ENCODE data around the gene CEP72. TPM values are rescaled to one million over a fixed set of nuclear protein-coding genes. Genes with fewer than 3 reads are reported as not detected.

The CEP72 gene
- total and polyA plus RNA-seq, 2 of the 13 experiments (the other 11 are each of a cell fraction or from before 2014, with no cell fraction given) = 3.4 to 9.4 TPM

DNA sequence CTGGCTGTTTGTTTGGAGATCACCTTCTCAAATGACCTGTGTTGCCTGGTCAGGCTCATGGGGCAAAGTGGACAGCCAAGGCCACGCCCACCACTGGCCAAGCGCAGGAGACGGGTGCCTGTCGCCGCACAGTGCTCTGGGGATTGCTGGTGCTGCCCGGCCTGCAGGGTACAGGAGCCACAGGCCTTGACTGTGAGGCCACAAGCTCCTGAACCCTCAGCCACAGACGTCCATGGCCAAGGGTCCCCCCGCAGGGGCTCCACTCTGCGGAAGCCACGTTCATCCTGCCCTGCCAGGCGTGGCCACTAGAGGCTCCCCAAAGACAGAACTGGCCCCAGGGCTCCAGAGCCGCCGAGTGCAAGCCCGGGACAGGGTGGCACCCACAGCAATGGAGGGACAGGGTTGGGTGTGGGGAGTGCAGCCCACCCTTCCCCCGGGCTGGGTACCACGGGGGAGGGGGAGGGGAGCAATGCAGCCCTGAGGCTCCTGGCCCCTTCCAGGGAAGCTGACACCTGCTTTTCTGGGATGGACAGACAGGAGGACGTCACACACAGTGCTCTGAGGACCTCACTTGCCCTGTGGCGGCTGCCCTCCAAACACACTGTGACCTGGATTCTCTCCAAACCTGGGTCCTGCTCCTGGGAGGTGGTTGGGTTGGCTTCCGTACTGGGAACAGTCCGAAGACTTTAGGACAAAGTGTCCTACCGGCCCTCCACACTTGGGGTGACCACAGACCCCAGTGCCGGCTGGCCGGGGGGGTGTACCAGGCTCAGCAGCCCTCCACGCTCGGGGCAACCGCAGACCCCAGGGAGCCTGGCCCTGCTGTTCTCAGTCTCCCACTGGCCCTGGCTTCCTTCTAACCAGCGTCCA lies 59.6 kb downstream of the CEP72 start (continued):
- TF ChIP-seq ZNF296 (CRISPR knock-in tag; conservative IDR thresholded peaks at IDR 0.05) (peak; percentile 90; the same call in 1 of the 2 replicates), ZNF761 (CRISPR knock-in tag; conservative IDR thresholded peaks at IDR 0.05) (peak; percentile 42), HNRNPL (IDR thresholded peaks at IDR 0.05; ENCODE audit: low read depth, low read length) (peak; percentile 67; the same call in 1 of the 2 replicates), GTF2F1 (IDR thresholded peaks at IDR 0.05; ENCODE audit: low read length) (no peak), ZNF343 (CRISPR knock-in tag; IDR thresholded peaks at IDR 0.05) (peak; percentile 76; the same call in 1 of the 2 replicates), ZSCAN25 (CRISPR knock-in tag; IDR thresholded peaks at IDR 0.05) (0 out of 2 replicates have a peak, but pooled peaks have one; percentile 42), ARID4A (CRISPR knock-in tag; IDR thresholded peaks at IDR 0.05; ENCODE audit: borderline replicate concordance) (peak; percentile 51; the same call in 1 of the 2 replicates), AGO2 (optimal IDR thresholded peaks at IDR 0.05; ENCODE audit: low read depth, low read length) (peak; percentile 76), ELF1 (CRISPR knock-in tag; IDR thresholded peaks at IDR 0.05) (0 out of 2 replicates have a peak, but pooled peaks have one; percentile 37), ZNF891 (CRISPR knock-in tag; IDR thresholded peaks at IDR 0.05) (peak; percentile 40; the same call in 1 of the 2 replicates), ZNF383 (CRISPR knock-in tag; IDR thresholded peaks at IDR 0.05; ENCODE audit: borderline replicate concordance) (peak; percentile 66; the same call in 1 of the 2 replicates), ZNF34 (CRISPR knock-in tag; IDR thresholded peaks at IDR 0.05; ENCODE audit: borderline replicate concordance) (0 out of 2 replicates have a peak, but pooled peaks have one; percentile 27)
- TF ChIP-seq, protein P1, sequence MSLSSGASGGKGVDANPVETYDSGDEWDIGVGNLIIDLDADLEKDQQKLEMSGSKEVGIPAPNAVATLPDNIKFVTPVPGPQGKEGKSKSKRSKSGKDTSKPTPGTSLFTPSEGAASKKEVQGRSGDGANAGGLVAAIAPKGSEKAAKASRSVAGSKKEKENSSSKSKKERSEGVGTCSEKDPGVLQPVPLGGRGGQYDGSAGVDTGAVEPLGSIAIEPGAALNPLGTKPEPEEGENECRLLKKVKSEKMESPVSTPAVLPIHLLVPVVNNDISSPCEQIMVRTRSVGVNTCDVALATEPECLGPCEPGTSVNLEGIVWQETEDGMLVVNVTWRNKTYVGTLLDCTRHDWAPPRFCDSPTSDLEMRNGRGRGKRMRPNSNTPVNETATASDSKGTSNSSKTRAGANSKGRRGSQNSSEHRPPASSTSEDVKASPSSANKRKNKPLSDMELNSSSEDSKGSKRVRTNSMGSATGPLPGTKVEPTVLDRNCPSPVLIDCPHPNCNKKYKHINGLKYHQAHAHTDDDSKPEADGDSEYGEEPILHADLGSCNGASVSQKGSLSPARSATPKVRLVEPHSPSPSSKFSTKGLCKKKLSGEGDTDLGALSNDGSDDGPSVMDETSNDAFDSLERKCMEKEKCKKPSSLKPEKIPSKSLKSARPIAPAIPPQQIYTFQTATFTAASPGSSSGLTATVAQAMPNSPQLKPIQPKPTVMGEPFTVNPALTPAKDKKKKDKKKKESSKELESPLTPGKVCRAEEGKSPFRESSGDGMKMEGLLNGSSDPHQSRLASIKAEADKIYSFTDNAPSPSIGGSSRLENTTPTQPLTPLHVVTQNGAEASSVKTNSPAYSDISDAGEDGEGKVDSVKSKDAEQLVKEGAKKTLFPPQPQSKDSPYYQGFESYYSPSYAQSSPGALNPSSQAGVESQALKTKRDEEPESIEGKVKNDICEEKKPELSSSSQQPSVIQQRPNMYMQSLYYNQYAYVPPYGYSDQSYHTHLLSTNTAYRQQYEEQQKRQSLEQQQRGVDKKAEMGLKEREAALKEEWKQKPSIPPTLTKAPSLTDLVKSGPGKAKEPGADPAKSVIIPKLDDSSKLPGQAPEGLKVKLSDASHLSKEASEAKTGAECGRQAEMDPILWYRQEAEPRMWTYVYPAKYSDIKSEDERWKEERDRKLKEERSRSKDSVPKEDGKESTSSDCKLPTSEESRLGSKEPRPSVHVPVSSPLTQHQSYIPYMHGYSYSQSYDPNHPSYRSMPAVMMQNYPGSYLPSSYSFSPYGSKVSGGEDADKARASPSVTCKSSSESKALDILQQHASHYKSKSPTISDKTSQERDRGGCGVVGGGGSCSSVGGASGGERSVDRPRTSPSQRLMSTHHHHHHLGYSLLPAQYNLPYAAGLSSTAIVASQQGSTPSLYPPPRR (CRISPR knock-in tag; IDR thresholded peaks at IDR 0.05; ENCODE audit: borderline replicate concordance) = no peak; the same call in 1 of the 2 replicates
- TF ChIP-seq, protein P2, sequence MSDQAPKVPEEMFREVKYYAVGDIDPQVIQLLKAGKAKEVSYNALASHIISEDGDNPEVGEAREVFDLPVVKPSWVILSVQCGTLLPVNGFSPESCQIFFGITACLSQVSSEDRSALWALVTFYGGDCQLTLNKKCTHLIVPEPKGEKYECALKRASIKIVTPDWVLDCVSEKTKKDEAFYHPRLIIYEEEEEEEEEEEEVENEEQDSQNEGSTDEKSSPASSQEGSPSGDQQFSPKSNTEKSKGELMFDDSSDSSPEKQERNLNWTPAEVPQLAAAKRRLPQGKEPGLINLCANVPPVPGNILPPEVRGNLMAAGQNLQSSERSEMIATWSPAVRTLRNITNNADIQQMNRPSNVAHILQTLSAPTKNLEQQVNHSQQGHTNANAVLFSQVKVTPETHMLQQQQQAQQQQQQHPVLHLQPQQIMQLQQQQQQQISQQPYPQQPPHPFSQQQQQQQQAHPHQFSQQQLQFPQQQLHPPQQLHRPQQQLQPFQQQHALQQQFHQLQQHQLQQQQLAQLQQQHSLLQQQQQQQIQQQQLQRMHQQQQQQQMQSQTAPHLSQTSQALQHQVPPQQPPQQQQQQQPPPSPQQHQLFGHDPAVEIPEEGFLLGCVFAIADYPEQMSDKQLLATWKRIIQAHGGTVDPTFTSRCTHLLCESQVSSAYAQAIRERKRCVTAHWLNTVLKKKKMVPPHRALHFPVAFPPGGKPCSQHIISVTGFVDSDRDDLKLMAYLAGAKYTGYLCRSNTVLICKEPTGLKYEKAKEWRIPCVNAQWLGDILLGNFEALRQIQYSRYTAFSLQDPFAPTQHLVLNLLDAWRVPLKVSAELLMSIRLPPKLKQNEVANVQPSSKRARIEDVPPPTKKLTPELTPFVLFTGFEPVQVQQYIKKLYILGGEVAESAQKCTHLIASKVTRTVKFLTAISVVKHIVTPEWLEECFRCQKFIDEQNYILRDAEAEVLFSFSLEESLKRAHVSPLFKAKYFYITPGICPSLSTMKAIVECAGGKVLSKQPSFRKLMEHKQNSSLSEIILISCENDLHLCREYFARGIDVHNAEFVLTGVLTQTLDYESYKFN (CRISPR knock-in tag; conservative IDR thresholded peaks at IDR 0.05) = peak; percentile 51; the same call in 1 of the 2 replicates

Data from HepG2 (cell line).